ENCODE data around the gene ROGDI. TPM values are rescaled to one million over a fixed set of nuclear protein-coding genes. Genes with fewer than 3 reads are reported as not detected.

The ROGDI gene
- total RNA-seq, 2 experiments from 2014 or later: 6.3 to 7.6 TPM

DNA sequence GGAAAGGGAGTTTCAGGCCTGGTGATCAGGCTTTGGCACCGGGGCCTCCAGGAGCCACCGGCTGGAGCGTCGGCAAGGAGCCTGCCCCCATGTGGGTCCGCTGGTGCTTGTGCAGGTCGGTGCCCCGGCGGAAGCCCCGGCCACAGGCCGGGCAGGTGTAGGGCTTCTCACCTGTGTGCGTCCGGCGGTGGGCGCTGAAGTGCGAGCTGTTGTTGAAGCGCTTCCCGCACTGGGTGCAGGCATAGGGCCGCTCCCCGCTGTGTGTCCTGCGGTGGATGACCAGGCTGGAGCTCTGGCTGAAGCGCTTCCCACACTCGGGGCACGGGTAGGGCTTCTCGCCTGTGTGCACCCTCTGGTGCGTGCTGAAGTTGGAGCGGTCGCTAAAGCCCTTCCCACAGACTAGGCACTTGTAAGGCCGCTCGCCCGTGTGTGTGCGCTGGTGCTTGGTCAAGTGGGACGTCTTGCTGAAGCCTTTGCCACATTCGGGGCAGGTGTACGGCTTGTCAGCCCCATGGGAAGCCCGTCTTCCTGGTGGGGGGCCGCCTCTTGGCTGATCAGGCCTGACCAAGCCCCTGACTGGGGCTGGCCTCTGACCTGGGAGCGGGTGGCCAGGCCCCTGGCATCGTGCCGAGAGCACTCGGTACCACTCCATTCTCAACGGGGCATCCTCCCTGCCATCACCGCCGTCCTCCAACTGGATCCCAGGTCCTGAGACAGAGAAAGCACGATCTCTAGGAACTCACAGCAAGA lies 49.9 kb downstream of the ROGDI start:
- no peaks in the 10 kb centered on the region for H3K9me3 ChIP-seq (ENCODE audit: low read length)
- DNase-seq (ENCODE audit: low spot score): no peak
- H3K4me3 ChIP-seq (ENCODE audit: low read depth, low read length, poor library complexity, severe bottlenecking): no peak overlapping the region
- no TSS peak for BruUV-seq (replicated peaks)
- POLR2A ChIA-PET: no interaction called here
- H4K20me1 ChIP-seq (ENCODE audit: insufficient read depth, low read length): no peaks in the 10 kb centered on the region
- H3K4me1 ChIP-seq (ENCODE audit: insufficient read depth, low read length, poor library complexity, severe bottlenecking): peaks cover 9% of the 10 kb centered on the region
- intact Hi-C loops (cut with micrococcal nuclease; ENCODE audit: unreplicated experiment): no loop called here
- no peaks in the 10 kb centered on the region for H3K79me2 ChIP-seq (ENCODE audit: insufficient read depth, low read depth, low read length)
- no peak overlapping the region for H3K27ac ChIP-seq (ENCODE audit: low read depth, low read length, poor library complexity, severe bottlenecking)
- H2AFZ ChIP-seq (ENCODE audit: low read length): no peak overlapping the region
- no peak for TF ChIP-seq CTCF (conservative IDR thresholded peaks at IDR 0.05; ENCODE audit: low read length)
- TF ChIP-seq EZH2phosphoT487 (IDR thresholded peaks at IDR 0.05; ENCODE audit: borderline replicate concordance, low read depth, low read length): no peak
- peaks cover 51% of the 10 kb centered on the region for H3K36me3 ChIP-seq (ENCODE audit: insufficient read depth, low read length)
- no peaks in the 10 kb centered on the region for H3K9me2 ChIP-seq (ENCODE audit: insufficient read depth, low read length)
- CTCF ChIA-PET (ENCODE audit: unreplicated experiment): no interaction called here
- H3K4me2 ChIP-seq (ENCODE audit: low read length): no peak overlapping the region

DNA sequence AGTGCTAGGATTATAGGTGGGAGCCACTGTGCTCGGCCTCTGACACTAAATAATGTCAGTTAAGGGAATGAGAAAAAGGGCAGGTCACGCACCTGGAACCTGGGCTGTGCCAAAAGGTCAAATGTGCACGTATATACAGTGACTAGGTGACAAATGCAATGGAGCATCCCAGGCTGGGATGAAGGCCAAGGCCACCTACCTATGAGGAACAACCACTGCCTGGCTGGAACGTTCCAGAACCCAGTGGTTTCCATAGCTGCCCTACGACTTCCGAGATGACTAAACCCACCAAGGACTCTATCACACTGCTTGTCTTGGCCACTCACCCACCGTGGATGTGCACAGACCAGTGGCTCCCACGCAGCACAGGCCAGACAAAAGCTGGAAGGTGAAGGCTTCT lies 51.5 kb downstream of the ROGDI start:
- no peak overlapping the region for H3K27ac ChIP-seq (ENCODE audit: low read depth, low read length, poor library complexity, severe bottlenecking)
- no peak for DNase-seq (ENCODE audit: low spot score)
- no peak overlapping the region for H2AFZ ChIP-seq (ENCODE audit: low read length)
- POLR2A ChIA-PET: no interaction called here
- TF ChIP-seq EZH2phosphoT487 (IDR thresholded peaks at IDR 0.05; ENCODE audit: borderline replicate concordance, low read depth, low read length): no peak
- TF ChIP-seq CTCF (conservative IDR thresholded peaks at IDR 0.05; ENCODE audit: low read length): no peak
- H3K4me2 ChIP-seq (ENCODE audit: low read length): no peak overlapping the region
- H3K36me3 ChIP-seq (ENCODE audit: insufficient read depth, low read length): peaks cover 38% of the 10 kb centered on the region
- H3K79me2 ChIP-seq (ENCODE audit: insufficient read depth, low read depth, low read length): no peaks in the 10 kb centered on the region
- H3K4me3 ChIP-seq (ENCODE audit: low read depth, low read length, poor library complexity, severe bottlenecking): no peak overlapping the region
- H3K4me1 ChIP-seq (ENCODE audit: insufficient read depth, low read length, poor library complexity, severe bottlenecking): peaks cover 15% of the 10 kb centered on the region
- intact Hi-C loops (cut with micrococcal nuclease; ENCODE audit: unreplicated experiment): no loop called here
- H3K9me2 ChIP-seq (ENCODE audit: insufficient read depth, low read length): no peaks in the 10 kb centered on the region
- no peaks in the 10 kb centered on the region for H3K9me3 ChIP-seq (ENCODE audit: low read length)
- CTCF ChIA-PET (ENCODE audit: unreplicated experiment): no interaction called here
- no TSS peak for BruUV-seq (replicated peaks)
- no peaks in the 10 kb centered on the region for H4K20me1 ChIP-seq (ENCODE audit: insufficient read depth, low read length)

- Histone ChIP-seq H3K79me2 (ENCODE audit: insufficient read depth, low read depth, low read length) (no peaks in the 10 kb centered on the region), H3K9me3 (ENCODE audit: low read length) (no peaks in the 10 kb centered on the region), H3K4me1 (ENCODE audit: insufficient read depth, low read length, poor library complexity, severe bottlenecking) (peaks cover 15% of the 10 kb centered on the region), H4K20me1 (ENCODE audit: insufficient read depth, low read length) (no peaks in the 10 kb centered on the region), H3K27ac (ENCODE audit: low read depth, low read length, poor library complexity, severe bottlenecking) (no peak overlapping the region), H3K4me3 (ENCODE audit: low read depth, low read length, poor library complexity, severe bottlenecking) (no peak overlapping the region), H3K4me2 (ENCODE audit: low read length) (no peak overlapping the region), H3K36me3 (ENCODE audit: insufficient read depth, low read length) (peaks cover 28% of the 10 kb centered on the region), H2AFZ (ENCODE audit: low read length) (no peak overlapping the region), H3K9me2 (ENCODE audit: insufficient read depth, low read length) (no peaks in the 10 kb centered on the region)
- TF ChIP-seq CTCF (conservative IDR thresholded peaks at IDR 0.05; ENCODE audit: low read length) (no peak), EZH2phosphoT487 (IDR thresholded peaks at IDR 0.05; ENCODE audit: borderline replicate concordance, low read depth, low read length) (no peak)
- intact Hi-C loops (cut with micrococcal nuclease; ENCODE audit: unreplicated experiment): no loop called here
- ChIA-PET POLR2A (no interaction called here), CTCF (ENCODE audit: unreplicated experiment) (no interaction called here)
- no TSS peak for BruUV-seq (replicated peaks)
- no peak for DNase-seq (ENCODE audit: low spot score)
These were observed 52.7 kb downstream of the ROGDI start for GRCh38 chr16:4749700-4750257.

Data from OCI-LY7 (cell line).